HG03097 (cell line): Measurements from ENCODE around the gene B9D1.
A peak's percentile ranks its signal among the peaks of the same experiment; 100 is the strongest.

Source experiments
- ATAC-seq: cut with Tn5 transposase; IDR thresholded peaks from one replicate; pipeline ENCODE4 v1.9.1; 2021; ENCODE audit not compliant: unreplicated experiment, low FRiP score

The B9D1 gene, protein sequence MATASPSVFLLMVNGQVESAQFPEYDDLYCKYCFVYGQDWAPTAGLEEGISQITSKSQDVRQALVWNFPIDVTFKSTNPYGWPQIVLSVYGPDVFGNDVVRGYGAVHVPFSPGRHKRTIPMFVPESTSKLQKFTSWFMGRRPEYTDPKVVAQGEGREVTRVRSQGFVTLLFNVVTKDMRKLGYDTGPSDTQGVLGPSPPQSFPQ

DNA sequence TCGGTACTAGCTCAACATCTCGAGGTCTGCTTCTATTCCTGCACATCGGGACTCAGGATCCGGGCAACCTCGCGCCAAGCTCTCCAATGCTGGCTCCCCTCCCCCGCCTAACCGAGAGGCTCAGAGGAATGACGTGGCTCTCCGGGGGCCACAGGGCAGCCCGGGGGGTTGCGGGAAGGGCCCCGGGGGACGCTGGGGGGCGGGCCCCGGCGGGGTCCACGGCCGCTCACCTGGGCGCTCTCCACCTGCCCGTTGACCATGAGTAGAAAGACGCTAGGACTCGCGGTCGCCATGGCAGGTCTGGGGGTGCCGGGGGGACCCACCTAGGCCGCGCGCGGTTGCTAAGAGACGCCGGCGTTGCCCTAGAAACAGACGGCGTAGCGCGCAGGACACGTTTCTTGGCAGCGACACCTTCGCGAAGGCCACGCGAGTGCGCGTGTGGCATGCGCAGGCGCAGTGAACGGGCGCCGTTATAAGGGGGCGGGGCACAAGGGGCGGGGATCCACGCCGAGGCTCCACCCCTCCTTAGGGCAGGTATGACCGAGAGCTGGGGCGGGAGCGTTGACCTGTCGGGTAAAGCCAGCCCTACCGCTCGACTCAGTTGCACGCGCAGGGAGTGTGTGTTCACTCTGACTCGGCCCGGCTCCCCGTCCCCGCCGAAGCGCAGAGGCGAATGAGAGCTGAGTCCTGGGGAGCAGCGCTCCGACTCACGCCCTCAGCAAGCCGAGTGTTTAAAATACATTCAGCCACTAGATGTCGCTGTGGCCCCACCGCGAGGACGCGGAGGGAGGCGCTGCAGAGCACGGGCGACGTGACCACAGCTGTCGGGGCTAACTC lies at the start of gene B9D1:
Gene B9D1, minus strand, starts transcription at position 447 of the 837 bp plus-strand sequence. Its CDS starts 154 bp downstream, at position 293.
- ATAC-seq: peak; percentile 62

DNA sequence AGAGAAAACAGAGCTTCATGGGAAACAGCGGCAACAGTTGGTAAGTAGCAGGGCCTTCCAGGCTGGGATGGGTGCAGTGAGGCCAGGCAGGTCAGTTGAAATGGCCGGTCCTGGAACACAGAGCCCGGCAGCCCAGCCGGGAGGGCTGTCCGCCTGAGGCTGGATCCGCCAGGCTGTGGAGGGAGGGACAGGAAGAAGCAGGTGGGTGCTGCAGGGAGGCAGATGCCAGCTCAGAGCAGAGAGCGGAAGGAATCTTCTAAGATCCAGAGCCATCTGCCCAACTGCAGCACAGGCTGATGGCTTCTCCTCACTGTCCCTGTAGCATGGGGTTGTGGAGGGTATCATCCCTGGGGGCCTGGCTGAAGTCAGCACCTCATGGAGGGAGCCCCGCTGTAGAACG lies 49.1 kb upstream of the B9D1 start:
- ATAC-seq: no peak

DNA sequence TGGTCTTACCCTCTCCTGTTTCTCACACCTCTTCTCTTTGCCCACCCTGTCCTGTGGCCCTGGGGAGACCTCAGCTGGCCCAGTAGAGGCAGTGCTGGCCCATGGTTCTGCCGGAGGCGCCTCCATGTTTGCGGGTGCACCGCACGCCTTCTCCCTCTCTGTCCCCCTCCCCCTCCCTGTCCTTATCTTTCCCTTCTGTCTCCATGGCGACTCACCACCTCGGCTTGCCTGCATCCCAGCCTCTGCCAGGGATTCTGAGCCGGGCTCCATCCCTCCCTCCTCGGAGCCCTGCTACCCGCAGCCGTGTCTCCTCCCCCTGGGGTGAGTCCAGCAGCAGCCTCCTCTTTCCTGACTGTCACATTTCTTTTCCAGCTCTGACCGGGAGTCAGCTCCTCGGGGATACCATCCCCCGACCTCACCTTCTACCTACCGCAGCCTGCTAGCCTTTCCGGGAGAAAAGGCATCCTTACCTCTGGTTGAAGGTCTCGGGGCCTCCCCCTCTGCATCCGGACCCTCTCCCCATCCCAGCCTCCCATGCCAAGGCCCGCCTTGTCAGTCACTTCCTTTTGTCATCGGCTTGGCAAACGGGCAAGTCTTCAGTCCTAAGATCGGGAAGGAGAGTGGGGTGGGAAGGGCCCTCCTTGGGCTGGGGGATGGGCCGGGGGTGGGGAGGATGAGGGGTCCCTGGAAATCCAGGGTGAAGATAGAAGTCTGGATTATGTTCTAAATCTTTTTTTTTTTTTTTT lies 48.5 kb upstream of the B9D1 start, which contains the start of gene RNF112:
Gene RNF112, plus strand, starts transcription at position 358 of the 746 bp plus-strand sequence. Its CDS starts 177 bp downstream, at position 535.
- ATAC-seq: no peak

DNA sequence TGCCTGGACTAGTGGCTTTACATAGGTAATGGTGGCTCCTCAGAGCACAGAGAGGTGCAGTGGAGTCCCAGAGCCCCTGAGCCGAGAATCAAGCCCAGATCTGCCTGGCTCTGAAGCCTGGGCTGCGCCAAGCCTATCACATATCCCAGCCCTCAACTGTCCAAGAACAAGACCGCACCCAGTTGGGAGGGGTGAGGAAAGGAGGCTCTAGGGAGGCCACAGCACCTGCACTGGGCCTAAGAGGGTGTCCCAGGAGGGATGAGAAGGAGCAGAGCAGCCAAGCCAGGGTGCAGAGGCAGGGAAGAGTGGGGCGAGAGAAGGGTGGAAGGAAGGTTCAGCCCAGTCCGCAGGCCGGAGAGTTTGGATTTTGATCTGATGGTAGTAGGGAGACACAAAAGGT lies 47.6 kb upstream of the B9D1 start:
- no peak for ATAC-seq

DNA sequence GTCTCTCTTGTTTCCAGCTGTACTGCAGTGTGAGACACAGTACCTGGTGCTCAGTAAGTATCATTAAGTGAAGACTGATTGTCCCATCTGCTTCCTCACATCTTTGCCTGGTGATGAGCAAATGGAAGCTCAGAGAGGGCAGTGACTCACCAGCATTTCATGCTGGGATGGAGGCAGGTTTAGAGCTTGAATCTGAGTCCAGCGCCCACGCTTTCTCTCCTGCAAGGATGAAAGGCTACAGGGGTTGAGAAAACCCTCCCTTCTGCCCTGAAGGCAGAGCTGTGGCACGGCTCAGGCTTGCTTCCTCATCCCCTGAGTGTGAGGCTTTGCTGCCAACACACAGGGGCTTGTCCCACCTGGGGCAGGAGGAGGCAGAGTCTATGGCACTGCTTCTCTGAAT lies 47.0 kb upstream of the B9D1 start:
- no peak for ATAC-seq

DNA sequence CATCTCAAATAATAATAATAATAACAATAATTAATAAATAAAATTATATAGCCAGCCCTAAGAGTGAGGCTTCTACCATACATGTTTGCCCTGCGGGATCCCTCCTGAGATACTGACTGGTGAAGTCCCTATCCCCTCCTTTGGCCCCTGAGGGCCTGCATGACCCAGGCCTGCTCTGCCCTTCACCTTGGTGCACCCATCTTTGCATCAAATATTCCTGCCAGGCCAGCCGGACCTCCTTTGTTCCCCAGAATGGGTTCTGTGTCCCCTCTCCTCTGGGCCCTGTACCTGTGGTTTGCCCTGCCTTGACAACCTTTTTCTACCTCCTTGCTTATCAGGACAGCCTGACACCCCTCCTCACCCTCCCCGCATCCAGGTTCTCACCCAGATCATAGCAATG lies 46.5 kb upstream of the B9D1 start:
- no peak for ATAC-seq

DNA sequence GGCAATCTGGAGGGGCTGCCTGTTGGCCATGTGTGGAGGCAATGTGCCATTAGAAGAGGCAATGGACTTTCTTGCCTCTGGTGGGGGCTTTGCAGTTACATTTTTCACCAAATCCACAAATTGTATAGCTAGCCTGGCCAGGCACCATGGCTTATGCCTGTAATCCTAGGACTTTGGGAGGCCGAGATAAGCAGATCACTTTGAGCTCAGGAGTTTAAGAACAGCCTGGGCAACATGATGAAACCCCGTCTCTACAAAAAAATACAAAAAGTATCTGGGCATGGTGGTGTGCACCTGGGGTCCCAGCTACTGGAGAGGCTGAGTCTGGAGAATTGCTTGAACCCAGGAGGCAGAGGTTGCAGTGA lies 45.8 kb upstream of the B9D1 start:
- no peak for ATAC-seq

DNA sequence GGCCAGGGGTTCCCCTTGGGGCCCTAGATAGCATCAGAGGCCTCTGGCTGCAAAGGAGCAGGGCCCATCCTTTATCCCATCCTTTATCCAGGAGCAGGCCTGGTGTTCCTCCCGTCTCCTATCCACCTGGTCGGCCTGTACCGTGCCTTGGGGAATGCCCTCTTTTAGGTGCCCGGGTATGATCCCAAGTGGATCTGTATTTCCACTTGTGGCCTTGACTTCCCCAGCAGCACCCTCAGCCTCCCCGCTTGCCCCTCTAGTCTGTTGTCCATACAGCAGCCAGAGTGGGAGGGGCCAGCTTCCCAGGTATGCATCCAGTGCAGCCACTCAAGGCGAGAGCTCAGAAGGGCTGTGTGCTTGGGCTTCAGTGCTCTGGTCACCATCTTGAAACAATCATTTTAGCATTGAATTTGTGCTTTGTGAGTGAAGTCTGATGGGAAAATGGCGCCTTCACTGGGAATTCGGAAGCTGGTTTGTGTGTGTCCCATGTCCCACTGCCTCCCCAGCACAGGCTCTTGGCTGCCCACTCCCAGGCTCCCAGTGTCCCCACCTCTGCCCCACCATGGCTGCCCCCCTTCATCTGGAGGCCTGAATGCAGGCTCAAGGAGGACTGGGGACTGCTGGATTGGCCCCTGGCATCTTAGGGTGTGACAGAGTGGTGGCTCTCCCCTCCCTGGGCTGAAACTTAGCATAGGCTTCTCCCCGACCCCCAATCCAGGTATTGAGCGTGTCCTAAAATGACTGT lies 45.2 kb upstream of the B9D1 start:
- ATAC-seq: no peak

DNA sequence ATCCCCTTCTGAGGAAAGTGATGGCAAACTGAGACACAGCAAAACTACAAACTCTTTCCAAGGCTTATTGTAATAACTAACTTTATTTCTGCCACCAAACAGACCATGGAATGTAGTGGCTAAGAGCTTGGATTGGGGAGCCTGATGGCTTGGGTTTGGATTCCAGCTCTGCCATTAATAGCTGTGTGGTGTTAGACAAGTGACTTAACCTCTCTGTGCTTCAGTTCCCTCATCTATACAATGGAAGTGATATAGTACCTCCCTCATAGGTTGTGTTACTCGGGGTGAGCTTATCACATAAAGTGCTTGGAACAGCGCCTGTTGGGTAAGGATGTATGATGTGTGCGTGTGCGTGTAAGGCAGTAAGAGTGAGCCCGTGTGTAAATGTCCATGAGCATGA lies 42.6 kb upstream of the B9D1 start:
- no peak for ATAC-seq

DNA sequence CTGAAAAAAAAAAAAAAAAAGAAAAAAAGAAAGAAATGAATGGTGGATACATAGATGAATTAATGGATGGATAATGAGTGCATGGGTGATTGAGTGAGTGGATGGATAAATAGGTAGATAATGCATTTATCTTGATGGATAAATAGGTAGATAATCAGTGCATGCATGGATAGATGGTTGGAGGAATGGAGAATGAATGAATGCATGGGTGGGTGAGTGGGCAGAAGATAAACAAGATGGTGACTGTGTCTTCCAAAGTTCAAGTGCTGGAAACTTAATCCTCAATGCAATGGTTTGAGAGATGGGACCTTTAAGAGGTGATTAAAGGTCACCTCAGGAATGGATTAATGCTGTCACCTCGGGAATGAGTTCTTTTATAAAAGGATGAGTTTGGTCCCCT lies 41.7 kb upstream of the B9D1 start:
- no peak for ATAC-seq

DNA sequence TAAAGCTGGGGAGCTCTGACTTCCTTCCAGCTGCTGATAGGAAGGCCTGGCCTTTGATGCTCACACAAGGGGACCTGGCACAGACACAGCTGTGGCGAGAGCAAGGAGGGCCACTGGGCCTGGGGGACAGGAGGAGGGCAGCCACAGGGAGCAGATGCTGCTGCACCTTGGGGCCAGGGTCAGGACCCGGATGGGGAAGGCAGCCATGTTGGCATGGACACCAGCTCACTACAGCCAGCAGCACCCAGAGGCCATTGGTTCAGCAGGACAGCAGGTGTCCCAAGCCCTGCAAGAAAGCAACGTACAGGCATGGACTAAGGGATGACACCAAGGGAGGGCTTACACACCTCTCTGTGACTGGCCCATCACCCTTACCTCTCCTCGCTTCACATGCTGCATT lies 40.5 kb upstream of the B9D1 start:
- no peak for ATAC-seq

DNA sequence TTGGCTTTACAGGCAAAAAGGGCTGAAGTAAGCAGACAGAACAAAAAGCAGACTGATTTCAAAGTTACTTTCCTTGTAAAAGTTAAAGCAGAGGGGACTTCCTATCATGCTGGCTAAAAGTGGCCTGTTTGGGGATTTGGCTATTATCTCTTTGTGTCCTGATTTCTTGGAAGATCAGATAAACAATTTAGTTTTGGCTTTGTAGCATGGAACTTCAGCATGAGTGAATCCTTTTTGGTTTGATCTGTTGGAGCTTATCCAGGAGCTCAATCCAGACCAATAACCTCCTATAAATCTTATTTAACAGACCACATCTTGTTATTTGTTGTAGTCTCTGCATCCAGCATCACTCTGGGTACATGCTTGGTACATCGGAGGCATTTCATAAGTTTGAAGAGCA lies 39.6 kb upstream of the B9D1 start:
- no peak for ATAC-seq

DNA sequence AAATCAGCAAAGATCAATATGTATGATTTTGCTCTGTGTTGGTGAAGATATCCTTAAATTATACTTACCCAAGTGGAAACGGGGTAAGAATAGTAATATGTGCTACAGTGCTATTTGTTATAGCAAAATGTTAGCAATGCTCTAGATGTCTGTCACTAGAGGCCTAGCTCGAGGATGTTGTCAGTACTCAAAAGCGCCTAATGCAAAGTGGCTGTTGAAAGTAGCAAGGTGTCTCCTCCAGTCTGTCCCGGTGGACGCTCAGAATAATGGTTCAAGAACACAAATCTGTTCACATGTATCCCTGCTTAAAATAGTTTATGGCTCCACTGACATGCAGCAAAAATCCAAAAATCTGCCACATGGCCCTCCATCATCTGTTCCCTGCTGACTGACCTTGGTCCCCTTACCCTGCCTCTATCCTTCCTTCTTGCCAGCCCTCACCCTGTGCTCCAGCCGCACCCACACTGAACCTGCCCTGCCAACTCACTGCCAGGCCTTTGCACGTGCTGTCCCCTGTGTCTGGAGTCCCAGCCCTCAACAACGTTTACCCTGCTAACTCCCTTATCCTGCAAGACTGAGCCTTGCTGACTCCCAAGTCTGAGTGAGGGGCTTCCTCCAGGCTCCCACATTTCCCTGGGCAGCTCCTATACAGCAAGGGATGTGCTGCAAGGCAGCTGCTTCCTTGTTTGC lies 38.9 kb upstream of the B9D1 start:
- no peak for ATAC-seq

DNA sequence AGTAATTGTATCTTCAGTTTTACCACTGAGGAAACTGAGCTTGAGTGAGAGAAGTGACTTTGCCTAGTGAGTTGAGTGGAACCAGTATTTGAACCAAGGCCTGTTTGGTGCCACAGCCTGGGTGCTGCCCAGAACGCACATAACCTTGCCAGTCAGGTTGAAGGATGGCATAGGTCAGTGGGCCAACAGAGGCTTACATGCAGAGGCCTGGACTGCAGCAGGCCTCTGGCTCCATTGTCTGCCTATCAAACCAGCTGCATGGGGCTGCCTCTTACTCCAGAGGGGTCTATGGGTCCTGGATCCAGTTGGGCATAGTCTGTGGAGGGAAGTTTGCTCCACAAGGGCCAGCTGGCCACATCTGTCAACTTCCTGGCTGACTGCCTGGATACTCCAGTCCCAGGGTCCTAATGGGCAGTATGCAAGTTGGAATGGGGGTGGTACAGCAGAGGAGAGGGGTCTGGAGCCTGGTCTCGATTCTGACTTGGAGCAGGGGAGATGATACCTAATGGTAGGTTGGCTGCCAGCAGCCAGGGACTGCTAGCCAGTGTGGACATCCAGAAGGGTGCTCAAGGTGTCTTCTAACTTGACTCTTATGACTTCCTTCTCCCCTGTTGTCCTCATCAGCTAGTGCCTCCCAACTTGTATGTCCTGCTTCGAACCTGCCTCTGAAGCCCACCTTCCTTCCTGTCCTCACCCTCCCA lies 37.4 kb upstream of the B9D1 start:
- no peak for ATAC-seq

DNA sequence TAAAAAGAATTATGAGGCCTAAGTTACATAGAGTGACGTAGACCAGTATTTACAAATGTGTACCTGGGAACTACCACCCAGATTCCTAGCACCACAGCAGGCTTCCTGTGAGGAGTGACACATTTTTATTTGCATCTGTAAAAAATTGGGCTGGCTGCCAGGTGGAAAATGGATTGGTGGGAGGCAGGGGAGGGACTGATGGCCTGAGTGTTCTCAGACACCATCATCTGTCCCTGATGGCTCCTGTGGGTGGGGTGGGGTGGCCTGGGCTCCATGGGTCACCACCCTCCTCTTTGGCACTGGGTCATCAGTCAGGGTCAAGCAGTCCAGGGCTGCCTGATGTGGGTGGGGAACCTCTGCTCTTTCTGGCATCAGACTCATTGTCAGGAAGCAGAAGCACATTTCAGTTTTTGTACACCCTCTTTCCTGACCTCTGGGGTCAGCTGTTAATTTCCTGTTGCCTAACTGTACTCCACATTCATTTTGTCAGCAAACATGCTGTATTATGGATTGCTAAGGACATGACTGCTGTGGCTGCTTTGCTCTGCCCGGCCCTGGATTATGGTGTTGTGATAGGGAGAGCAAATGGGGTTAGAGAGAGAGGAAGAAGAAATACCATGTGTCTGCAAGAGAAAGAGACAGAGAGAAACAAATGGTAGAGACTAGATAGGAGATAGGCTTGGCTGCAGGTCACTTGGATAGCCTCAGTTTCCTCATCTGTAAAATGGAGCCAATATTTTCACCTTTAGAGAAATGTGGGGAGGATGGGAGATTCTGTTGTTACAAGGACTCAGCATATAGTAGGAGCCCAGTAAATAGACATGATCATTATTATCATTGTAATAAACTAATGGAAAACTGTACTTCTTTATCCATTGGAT lies 36.0 kb upstream of the B9D1 start:
- no peak for ATAC-seq

DNA sequence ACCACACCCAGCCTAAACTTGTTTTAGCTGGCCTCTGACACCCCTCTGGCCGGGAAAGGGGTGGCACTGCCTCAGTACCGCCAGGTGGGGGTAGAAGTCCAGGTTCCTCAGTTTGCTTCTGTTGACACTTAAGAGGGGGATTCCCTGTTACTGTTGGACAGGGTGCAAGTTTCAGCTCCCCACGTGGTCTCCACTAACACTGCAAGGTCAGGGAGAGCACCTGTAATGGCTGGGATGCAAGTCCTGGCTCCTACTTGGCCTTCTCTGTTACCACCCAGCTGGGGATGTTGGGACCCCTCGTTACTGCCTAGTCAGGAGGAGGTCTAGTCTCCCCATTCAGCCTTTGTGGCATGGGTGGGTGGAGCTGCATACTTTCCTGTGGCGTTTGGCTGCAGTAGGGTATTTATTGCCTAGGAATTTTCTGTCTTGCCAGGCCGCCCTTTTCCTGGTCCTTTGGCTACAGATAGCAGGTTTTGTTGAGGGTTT lies 35.1 kb upstream of the B9D1 start:
- no peak for ATAC-seq

DNA sequence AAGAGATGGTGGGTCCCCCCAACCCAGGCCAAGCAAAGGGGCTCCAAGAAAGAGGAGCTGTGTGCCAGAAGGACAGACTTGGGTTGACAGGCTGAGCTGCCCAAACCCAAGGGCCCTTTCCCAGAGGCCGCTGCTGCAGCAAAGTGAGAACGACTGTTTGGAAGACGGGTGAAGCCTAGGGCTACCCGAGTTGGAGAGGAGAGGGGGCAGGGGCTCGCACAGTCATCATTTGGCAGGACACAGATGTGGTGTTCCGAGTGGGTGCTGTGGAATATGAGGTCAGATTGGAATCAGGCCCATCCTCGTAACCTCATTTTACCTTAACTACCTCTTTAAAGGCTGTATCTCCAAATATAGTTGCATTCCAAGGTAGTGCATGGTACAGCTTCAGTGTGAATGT lies 29.8 kb upstream of the B9D1 start:
- no peak for ATAC-seq

DNA sequence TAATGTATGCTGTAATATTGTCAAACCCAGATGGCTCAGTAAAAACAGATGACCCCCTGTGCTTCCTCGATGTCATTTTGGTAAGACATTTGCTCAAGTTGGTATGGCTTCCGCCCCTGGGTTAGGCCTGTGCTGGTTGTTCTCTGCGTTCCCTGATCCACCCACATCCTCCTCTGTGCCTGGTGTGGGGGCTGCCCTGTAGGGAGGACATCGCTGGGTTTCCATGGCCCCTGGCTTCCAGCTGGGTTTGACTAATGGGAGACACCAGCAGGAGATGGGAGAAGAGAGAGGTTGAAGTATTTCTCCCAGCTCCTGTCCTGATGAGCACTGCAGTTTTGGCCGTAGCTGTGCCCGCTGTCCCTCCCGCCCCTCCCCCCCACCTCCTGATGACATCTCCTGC lies 28.9 kb upstream of the B9D1 start:
- no peak for ATAC-seq

DNA sequence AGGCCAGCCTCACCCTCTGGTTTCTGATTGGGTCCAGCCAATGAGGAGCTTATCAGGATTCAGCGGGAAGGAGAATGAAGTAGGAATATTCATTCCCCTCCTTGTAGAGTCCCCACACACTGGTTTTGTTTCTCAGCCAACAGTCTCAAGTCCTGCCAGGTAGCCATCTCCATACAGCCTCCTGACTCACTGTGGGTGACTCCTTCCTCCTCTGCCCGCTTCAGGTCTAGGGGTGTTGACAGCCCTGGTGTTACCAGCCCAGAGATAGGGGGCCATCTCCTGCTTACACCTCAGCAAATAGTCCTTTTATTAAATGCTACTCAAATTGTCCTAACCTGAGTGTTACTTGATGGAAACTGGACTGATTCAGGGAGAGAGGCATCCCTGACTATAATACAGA lies 28.4 kb upstream of the B9D1 start:
- ATAC-seq: no peak
